ENCODE data around the gene RBM44.

DNA sequence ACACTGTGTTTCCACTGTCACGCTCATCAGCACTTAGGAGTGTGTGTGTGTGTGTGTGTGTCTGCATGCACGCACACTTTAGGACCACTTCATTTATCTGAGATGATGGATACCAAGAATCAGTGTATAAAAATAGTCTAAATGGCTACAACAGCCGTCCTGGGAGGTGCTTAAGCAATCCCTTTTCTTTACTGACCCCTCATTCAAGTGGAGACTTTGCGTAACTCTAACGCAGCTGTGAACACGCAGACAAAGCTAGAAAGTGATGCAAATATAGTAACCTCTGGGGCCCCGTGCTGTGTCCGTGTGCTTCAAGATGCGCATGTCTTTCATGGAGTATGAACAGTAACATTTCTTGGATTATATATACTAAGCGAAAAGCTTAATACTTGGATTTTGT lies 40.4 kb upstream of the RBM44 start:
- TF ChIP-seq, protein P1, sequence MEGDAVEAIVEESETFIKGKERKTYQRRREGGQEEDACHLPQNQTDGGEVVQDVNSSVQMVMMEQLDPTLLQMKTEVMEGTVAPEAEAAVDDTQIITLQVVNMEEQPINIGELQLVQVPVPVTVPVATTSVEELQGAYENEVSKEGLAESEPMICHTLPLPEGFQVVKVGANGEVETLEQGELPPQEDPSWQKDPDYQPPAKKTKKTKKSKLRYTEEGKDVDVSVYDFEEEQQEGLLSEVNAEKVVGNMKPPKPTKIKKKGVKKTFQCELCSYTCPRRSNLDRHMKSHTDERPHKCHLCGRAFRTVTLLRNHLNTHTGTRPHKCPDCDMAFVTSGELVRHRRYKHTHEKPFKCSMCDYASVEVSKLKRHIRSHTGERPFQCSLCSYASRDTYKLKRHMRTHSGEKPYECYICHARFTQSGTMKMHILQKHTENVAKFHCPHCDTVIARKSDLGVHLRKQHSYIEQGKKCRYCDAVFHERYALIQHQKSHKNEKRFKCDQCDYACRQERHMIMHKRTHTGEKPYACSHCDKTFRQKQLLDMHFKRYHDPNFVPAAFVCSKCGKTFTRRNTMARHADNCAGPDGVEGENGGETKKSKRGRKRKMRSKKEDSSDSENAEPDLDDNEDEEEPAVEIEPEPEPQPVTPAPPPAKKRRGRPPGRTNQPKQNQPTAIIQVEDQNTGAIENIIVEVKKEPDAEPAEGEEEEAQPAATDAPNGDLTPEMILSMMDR (IDR thresholded peaks at IDR 0.05; ENCODE audit: poor library complexity): no peak
- TF ChIP-seq EZH2 (IDR thresholded peaks at IDR 0.05; ENCODE audit: borderline replicate concordance): no peak
